Iris pigment epithelial cell (primary cell): ENCODE measurements around the gene DYRK4.

Source experiments
- DNase-seq: peaks from one replicate; pipeline ENCODE4 v3.0.0-alpha.2; 2011; ENCODE audit warnings: low read depth

The DYRK4 gene

DNA sequence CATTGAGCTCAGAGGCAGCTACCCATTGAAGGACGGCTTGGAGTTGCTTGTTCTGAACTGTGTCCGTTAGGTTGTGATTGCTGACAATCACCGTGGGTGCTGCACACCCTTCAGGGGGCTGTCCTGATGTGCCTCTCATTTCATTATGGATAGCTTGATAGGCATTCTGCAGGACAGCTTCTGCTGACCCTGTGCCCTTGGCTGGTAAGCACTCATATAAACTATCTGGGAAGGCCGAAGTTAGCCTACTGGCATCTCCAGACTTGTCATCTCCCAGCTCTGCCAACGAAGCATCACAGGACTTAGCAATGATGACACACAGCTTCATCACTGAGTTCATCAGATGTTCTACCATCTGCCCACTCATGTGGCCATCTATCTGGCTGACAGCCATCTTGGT, 64.5 kb downstream of the DYRK4 start:
- DNase-seq, result no peak

DNA sequence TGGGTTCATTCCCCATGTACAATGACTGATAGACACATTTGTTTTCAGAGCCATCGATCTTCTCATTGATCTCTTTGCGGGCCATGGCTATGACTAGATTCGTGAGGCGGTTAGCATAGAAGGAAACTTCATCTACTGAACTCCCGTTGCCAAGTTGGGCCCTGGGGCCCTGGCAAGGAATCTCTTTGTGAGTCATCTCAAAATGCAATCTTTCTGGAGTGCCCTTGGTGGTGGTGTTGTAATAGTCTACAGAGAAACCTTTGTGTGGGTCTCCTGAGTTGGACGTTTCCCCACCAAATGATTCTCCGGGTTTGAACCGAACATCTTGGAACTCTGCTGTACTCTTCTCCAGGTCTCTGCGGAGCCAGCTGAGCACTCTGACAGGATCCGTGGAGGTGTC, 66.4 kb downstream of the DYRK4 start:
- no peak for DNase-seq

DNA sequence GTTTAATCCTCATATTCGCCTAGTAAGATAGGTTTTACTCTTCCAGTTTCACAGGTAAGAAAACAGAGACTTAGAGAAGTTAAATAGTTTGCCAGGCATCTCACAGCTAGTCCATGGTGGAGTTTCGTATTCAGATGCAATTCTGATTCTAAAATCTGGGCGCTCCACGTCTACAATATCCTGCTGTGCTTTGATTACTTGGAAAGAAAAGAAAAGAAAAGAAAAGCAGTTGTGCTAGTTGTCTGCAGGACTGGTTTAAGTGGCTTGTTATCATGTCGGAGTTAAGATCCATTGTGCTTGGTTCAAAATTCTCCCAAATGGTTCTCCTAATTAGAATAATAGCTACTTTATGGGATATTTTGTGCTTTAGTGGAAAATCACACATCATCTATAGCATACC, 68.3 kb downstream of the DYRK4 start:
- no peak for DNase-seq

DNA sequence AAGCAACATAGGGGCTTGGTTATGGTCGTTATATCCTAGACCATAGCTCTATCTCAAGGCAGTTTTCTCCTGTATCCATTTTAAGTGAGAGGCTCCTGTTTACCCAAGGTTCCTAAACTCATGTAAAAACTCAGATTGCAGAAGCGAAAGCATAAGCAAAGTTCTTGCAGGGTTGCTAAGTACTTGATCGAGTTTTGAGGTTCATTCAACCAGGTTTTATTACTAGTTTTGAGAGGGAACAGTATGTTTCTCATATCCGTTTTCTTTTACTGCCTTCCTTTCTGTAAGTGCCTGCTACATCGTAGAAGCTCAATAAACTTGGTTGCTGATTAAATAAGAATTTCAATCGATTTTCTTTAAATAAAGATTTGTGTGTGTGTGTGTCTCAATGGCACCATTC, 81.7 kb downstream of the DYRK4 start:
- no peak for DNase-seq

DNA sequence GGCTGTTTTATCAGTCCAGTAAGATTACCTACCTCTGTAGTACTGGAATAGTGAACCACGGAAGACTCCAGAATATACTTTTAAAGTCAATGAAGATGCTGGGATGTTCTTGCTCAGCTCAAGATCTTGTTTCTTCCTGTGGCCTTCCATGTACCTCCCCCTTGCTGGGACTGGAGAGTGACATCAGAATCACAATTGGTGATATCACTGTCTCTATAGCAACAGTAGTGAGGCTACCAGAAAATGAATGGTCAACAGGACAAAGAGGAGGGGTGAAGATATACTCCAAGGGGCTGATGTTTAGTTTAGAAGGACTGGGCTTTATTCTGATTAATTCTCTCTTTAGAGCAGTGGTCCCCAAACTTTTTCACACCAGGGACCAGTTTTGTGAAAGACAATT, 83.0 kb downstream of the DYRK4 start:
- no peak for DNase-seq

GRCh38 chr12:4648104-4648500, 86.1 kb downstream of the DYRK4 start:
- DNase-seq, result no peak

- peak; percentile 88 for DNase-seq
Measured at GRCh38 chr12:4648501-4649357, 86.7 kb downstream of the DYRK4 start, which contains the start of the genes AKAP3 and NDUFA9. Gene AKAP3, minus strand, starts transcription at chr12:4649051. Its CDS starts 10,855 bp downstream, at chr12:4638196. Gene NDUFA9, plus strand, starts transcription at chr12:4649114. Its CDS starts 13 bp downstream, at chr12:4649127.

DNA sequence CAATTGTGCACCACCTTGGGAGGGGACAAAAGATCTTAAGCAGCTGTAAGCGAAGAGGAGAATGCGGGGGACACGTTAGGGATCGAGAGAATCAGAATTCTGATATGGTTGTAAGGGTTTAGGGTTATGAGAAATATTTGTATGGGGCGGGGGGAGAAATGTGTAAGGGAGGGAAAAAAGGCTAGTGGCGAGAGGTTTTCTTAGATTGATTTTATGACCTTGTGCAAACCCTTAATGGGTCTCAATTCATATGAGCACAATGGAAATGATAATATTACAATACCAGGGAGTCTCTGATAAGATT, 87.3 kb downstream of the DYRK4 start:
- DNase-seq, result no peak

DNA sequence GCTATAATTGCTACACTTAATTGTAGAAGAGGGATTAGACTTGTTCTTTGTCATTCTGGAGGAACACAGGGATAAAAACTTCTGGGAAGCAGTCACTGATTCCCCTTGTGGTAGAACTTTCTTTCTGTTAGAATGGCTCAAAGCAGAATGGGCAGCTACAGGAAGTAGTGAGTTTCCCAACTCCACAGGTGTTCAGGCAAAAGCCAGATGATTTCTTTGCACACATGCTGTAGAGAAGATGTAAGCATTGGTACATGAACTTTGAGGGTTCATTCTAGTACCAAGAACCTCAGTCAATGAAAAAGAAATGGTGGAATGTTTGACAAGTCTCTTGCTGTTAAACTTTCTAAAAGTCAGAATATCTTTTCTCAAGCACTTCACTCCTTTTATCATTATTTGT, 91.2 kb downstream of the DYRK4 start:
- DNase-seq, result peak; percentile 9

GRCh38 chr12:4653691-4654090, 91.7 kb downstream of the DYRK4 start:
- no peak for DNase-seq
